ENCODE data around the gene STXBP2.

STXBP2 gene

DNA sequence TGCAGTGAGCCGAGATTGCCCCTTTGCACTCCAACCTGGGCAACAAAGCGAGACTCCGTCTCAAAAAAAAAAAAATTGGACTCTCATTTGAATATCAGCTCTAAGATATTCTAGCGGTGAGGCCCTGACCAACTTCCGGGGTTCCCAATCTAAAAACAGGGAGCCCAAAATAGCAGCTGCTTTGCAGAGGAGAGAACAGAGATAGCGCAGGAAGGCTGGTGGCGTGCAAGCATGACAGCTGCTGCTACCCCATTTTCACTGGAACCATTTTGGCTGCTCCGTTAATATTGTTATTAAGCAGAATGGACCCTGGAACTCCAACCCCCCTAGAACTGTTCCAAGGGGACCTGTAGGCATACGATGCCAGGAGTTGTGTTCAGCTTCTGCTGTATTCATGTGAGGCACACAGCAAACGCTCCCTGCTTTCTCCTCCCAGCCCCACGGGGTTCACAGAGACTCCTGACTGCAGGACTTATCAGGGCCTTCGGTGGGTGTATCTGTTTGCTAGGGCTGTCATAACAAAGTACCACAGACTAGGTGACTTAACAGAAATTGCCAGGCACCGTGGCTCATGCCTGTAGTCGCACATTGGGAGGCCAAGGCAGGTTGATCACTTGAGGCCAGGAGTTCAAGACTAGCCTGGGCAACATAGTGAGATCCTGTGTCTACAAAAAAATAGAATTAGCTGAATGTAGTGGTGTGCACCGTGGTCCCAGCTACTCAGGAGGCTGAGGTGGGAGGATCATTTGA is 11.5 kb downstream of the STXBP2 start:
- in situ Hi-C loops (cut with HindIII; ENCODE audit: low sequenced_read_pairs): no loop called here

DNA sequence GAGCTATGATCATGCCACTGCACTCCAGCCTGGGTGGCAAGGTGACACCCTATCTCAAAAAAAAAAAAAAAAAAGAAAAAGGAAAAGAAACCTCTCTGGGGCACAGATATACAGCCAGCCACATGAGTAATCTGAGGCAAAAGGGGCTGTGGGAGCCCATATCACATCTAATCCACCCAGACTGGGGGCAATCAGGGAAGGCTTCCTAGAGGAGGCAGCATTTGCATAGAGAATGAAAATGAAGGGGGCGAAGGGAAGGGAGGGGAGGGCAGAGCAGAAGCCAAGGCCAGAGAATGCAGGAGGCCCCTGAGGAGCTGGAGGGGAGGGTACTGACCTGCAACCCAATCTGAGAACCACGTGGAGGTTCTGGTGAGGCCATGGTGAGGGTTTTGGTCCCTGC is 13.2 kb downstream of the STXBP2 start:
- in situ Hi-C loops (cut with HindIII; ENCODE audit: low sequenced_read_pairs): no loop called here

DNA sequence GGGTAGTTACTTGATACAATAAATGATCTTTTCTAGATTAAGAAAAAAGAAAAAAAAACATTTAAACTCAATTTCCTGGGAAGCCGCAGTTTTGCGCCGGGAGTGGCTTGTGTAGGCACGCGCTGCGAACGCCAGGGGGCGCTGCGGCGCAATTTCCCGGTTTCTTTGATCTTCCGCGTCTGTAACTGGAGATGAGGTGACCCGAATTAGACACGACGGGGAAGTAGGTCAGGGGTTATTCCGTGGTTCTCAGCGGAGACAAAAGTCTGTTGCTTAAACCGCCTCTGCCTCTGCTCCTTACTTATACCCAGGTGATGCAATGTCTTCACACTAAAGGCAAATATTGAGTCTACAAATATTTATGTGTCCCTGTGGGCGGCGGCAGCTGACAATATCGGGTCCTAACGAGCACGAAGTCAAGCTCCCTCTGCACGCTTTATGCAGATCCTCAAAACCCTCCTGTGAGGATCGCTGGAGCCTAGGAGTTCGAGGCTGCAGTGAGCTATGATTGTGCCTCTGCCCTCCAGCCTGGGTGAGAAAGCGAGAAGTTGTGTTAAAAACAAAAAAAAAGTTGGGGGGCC is 15.2 kb downstream of the STXBP2 start:
- in situ Hi-C loops (cut with HindIII; ENCODE audit: low sequenced_read_pairs): no loop called here

DNA sequence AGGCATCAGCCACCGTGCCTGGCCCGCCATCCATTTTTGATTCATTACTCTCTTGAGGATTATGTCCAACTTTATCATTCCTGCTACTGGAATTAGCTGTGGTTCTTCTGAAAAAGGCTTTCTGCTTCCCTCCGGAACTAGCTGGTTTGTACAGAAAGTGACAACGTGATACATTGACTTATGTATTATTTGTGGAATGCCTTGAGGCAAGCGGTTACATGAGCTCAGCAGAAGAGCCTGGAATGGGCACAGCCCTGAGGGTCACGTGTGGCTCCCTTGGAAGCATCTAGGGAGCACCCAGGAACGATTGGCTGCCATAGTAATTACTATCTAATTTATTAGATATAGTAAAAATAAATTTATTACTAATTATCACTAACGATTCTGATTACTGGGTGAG is 17.5 kb downstream of the STXBP2 start:
- in situ Hi-C loops (cut with HindIII; ENCODE audit: low sequenced_read_pairs): no loop called here

DNA sequence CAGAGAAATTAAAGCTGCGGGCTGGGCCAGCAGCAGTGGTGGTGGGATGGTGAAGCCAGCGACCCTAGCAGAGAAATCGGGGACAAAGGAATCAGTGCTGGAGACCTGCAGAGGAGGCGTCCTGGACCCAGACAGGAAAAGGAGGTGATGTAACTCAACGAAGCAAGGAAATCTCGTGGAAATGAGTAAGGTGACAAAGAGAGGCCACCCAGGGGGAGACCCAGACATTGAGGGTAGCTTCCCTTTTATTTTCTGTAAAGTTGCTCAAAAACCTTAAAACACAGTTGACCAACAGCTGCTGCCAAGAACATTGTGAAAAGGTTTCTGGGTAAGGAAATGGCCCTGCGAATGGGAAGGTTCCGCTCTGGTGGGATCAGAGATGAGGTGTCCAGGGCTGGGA is 18.7 kb downstream of the STXBP2 start:
- in situ Hi-C loops (cut with HindIII; ENCODE audit: low sequenced_read_pairs): no loop called here

DNA sequence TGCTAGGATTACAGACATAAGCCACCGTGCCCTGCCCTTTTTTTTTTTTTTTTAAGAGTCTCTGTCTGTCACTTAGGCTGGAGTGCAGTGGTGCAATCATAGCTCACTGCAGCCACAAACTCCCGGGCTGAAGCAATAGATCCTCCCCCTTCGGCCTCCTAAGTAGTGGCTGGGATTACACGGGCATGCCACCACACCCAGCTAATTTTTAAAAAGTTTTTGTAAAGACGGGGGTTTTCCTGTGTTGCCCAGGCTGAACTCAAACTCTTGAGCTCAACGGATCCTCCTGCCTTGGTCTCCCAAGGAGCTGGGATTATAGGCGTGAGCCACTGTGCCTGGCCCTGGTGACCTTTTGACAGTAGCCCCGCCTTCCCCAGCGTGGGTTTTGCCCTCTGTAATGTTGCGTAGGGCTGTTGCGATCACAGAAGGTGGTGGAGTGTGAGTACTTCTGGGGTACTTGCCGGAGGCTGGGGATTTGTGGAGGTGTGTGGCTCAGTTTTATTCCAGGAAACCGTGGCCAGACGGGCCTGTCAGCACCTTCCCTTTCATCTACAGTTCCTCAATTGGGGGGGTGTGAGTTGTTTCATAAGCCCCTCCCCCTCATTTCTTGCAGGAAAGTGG is 20.3 kb downstream of the STXBP2 start:
- in situ Hi-C loops (cut with HindIII; ENCODE audit: low sequenced_read_pairs): no loop called here

DNA sequence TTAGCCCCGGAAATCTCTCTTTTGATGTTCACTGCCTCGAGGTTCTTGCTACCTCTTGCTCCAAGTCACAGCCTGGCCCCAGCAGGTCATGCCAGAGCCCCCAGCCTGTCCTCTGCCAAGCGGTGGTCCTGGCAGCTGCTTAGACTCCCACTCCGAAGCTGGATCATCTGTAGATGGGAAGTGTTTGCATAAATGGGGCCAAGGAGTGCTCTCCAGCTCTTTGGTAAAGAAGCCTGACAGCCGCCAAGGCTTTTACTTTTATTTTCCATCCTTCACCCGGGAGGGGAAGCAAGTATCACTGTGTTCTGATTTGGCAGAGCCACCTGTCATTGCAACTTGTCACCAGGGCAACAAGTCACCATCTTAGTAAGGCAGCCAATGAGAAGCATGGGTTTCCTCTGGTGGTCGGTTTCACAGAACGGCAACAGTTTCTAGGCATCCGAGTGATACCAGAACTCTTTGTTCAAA is 21.3 kb downstream of the STXBP2 start:
- in situ Hi-C loops (cut with HindIII; ENCODE audit: low sequenced_read_pairs): no loop called here

DNA sequence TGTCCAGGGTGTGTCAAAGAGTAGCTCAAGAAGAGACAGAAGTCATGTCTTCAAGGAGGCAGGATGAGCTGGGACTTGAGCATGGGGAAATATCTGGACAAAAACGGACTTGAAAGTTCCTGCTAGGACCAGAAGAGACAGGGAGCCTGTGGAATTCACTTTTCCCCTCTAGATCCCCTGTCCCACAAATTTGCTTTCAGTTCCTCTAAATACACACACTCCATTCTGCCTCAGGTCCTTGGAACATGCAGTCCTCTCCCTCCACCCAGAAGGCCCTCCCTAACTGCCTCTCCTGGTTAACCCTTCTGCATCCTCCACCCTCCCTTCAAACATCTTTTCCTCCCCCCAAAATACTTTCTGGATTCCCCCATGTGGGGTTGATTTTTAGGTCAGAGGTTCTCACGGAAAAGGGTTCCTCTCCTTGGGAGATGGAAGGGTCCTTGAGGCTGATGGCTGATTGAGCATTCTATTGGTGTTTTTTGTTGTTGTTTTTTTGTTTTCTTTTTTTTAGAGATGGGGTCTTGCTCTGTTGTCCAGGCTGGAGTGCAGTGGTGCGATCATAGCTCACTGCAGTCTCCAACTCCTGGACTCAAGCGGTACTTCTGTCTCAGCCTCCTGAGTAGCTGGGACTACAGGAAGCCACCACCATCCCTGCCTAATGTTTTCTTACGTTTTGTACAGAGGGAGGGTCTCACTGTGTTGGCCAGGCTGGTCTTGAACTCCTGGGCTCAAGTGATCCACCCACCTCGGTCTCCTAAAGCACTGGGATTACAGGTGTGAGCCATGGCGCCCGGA is 25.0 kb downstream of the STXBP2 start:
- in situ Hi-C loops (cut with HindIII; ENCODE audit: low sequenced_read_pairs): no loop called here

DNA sequence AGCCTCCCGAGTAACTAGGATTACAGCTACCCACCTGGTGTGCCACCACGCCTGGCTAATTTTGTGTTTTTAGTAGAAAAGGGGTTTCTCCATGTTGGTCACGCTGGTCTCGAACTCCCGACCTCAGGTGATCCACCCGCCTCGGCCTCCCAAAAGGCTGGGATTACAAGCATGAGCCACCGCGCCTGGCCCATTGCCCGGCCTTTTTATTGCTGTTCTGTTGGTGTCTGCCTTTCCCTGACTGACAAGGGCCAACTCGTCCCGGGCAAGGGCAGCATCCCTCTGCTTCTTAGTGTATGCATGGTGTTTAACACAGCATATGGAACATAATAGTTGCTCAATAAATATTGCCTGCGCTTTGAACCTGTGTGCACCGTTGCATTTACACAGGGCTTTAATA is 25.7 kb downstream of the STXBP2 start:
- in situ Hi-C loops (cut with HindIII; ENCODE audit: low sequenced_read_pairs): no loop called here

DNA sequence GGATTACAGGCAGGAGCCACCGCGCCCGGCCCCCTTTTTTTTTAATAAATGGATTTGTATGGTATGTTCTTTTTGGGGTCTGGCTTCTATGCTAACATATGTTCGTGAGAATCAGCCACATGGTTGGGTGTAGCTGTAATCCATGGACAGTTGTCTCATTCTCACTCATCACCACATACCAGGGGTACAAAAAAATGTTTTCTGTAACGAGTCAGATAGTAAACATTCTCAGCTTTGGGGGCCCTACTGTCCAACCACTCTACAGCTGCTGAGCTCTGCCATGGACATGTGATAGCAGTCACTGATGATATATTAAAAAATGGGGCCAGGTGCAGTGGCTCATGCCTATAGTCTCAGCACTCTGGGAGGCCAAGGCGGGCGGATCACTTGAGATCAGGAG is 26.8 kb downstream of the STXBP2 start:
- in situ Hi-C loops (cut with HindIII; ENCODE audit: low sequenced_read_pairs): no loop called here

DNA sequence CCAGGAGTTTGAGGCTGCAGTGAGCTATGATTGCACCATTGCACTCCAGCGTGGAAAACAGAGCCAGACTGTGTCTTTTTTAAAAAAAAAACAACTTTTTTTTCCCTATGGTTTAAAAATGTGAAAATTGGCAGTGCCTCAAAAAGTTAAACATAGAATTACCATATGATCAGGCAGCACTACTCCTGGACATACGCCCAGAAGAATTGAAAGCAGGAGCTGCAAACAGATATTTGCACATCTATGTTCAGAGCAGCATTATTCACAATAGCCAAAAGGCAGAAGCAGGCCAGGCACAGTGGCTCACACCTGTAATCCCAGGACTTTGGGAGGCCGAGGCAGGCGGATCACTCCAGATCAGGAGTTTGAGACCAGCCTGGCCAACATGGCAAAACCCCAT is 28.2 kb downstream of the STXBP2 start:
- in situ Hi-C loops (cut with HindIII; ENCODE audit: low sequenced_read_pairs): no loop called here

DNA sequence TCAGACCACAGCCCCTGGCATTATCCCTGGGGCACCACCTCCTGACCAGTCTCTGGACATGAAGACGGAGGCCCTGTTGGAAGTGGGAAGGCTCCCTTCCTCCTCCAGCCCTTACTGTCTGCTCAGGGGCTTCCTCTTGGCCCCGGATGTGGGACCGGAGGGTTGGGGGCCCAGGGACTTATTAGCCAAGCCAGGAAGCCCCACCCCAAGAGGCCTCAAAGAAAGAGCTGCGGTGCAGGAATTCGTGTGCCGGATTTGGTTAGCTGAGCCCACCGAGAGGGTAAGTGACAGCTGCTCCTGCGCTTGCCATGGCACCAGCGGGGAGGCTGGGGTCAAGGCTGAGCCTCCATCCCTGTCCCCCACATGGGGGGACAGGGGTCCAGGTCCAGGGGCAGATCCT is 31.9 kb downstream of the STXBP2 start, which contains the start of gene RETN:
Gene RETN (plus strand): TSS at position 208 of the 400 bp plus-strand sequence. CDS start 278 bp downstream, outside the sequence.
- in situ Hi-C loops (cut with HindIII; ENCODE audit: low sequenced_read_pairs): no loop called here

DNA sequence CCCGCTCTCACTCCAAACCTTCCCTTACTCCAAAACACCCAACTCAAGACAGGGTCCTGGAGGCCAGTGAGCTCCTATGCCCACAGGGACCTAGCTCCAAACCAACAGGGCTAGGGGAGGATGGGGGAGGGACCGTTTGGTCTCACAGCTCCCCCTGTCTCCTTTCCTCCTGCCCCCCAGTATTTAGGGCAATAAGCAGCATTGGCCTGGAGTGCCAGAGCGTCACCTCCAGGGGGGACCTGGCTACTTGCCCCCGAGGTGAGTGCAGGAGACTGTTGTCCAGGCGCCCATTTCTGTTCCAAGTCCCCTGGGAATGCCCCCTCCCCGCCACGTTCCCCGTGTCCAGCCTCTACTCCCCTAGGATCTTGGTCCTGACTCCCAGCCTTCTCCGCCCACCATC is 32.7 kb downstream of the STXBP2 start:
- in situ Hi-C loops (cut with HindIII; ENCODE audit: low sequenced_read_pairs): no loop called here

DNA sequence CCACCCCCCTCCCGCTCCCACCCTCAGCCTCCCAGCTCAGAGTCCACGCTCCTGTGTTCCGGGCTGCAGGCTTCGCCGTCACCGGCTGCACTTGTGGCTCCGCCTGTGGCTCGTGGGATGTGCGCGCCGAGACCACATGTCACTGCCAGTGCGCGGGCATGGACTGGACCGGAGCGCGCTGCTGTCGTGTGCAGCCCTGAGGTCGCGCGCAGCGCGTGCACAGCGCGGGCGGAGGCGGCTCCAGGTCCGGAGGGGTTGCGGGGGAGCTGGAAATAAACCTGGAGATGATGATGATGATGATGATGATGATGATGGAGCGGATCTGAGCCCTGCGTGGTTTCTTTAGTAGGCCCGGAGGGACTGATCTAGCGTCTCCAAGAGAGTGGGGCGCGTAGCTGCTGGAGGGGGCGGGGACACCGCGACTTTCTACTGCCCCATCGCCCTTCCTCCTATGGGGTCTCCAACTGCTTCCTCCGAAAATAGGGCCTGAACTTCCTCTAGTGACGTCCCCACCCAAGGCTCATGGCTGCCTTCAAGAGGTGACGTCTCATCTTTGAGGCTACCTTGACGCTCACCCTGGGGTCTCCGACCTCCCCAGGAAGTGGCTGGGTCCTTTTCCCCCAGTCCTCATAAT is 33.4 kb downstream of the STXBP2 start:
- in situ Hi-C loops (cut with HindIII; ENCODE audit: low sequenced_read_pairs): no loop called here

DNA sequence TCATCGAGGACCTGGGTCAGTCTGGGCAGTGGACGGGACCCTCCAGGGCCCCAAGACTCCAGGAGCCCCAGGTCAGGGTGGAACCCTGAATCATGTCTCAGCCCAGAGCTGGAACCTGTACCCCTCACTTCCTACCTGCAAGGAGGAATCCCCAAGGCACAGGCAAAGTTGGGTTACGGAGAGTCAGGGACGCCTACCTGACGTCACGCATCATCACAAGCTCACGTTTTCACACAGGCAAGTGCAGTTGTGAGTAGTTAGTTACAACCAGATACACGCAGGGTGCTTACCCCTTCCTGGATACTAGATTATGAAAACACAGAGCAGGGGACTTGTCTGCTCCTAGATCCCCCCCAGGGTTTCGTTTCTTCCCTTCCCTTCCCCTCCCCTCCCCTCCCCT is 33.9 kb downstream of the STXBP2 start:
- in situ Hi-C loops (cut with HindIII; ENCODE audit: low sequenced_read_pairs): no loop called here

DNA sequence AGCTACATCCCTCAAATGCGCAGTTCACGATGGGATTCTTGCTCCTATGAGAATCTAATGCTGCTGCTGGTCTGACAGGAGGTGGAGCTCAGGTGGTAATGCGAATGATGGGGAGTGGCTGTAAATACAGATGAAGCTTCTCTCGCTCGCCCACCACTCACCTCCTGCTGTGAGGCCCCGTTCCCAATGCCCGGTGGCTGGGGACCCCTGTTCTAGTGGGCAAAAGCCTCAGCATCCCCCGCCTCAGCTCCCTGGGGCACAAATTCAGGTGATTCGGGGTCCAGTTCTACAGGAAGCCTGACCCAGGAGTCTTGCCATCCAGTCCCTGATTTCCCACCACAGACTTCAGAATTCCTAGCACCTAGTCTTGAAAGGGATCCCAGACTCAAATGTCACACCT is 35.6 kb downstream of the STXBP2 start:
- in situ Hi-C loops (cut with HindIII; ENCODE audit: low sequenced_read_pairs): no loop called here

DNA sequence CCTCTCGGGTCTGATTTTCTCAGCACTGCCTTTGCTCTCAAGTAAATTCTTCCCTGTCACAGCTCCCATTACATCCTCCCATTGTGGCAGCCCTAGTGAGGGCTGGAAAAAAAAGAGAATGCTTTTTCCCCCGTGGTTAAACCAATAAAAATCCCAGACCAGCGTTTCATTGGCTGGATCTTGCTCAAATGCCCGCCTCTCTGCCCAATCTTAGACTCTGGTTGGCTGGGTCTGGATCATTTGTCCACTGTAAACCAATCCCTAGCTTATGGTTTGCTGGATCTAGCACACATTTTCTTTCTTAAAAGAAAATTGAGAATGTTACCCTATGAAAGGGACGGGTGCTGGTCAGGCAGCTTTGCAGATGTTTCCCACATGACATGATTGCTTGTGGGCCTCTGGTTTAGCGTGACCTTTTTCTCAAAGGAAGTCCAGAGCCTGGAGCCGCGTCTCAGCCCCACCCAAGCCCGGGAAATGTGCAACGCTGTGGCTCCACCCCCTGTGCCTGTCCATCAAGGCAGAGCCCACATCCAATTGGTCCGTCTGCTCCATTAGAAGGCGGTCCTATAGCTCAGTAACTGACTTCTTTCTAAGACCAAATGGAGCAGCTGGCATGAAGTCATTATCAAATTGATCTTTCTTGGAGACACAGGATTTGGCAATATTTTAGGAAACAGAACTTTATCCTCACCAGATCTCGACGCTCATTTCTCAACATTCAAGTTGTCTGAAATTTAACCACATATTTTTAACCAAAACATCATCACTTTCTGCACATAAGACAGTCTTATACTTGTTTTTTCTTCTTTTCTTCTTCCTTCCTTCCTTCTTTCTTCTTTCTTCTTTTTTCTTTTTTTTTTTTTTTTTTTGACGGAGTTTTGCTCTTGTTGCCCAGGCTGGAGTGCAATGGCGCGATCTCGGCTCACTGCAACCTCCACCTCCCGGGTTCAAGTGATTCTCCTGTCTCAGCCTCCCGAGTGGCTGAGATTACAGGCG is 37.4 kb downstream of the STXBP2 start:
- in situ Hi-C loops (cut with HindIII; ENCODE audit: low sequenced_read_pairs): no loop called here

DNA sequence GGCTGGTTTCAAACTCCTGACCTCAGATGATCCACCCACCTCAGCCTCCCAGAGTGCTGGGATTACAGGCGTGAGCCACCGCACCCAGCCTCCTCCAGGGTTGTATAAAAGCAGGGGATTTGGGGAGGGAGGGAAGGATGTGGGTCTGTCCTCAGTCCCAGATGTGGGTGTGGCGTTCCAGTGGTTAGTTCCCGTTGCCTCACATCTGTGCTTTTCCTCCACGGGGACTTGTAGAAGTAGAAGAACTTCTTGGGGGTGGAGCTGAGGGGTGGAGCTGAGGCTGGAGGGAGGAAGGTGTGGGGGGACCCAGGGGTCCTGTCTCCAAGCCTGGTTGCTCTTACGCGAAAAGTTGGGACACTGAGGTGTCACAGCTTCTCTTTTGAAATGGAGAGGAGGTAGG is 39.5 kb downstream of the STXBP2 start:
- in situ Hi-C loops (cut with HindIII; ENCODE audit: low sequenced_read_pairs): no loop called here

DNA sequence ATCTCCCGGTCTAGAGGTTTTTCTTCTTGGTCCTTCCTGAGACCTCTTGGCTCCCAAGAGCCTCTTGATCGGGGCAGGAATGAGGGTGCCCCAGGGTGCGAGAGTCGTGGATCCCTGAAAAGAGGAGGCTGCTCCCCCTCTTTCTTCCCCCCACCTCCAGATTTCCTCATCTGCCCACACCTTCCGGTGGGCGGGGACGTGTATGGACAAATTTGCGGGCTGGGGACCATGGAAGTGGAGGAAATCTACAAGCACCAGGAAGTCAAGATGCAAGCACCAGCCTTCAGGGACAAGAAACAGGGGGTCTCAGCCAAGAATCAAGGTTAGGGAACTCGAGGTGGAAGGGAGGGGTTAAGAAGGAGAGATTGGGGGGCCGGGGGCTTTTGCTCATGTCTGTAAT is 39.9 kb downstream of the STXBP2 start, which contains the start of gene MCEMP1:
Gene MCEMP1 (plus strand): TSS at position 237 of the 400 bp plus-strand sequence. CDS start 31 bp downstream, at position 268.
- in situ Hi-C loops (cut with HindIII; ENCODE audit: low sequenced_read_pairs): no loop called here
